GM18873 (cell line): ENCODE data around the gene CDCP1.

Experiments
- ATAC-seq: cut with Tn5 transposase; IDR thresholded peaks from one replicate; pipeline ENCODE4 v1.9.1; 2021; ENCODE audit warnings: mild to moderate bottlenecking, moderate library complexity, moderate number of reproducible peaks; ENCODE audit not compliant: unreplicated experiment, low FRiP score

Gene CDCP1

GRCh38 chr3:45034612-45035252 lies 111.4 kb downstream of the CDCP1 start:
- ATAC-seq: no peak

- no peak for ATAC-seq
Observed at GRCh38 chr3:45033791-45034190, 112.4 kb downstream of the CDCP1 start.
